Thyroid gland (tissue), 4 donors: ENCODE data around the gene ADAMTS7.
"Not testable (repeated sequence)": the region's sequence is repeated elsewhere in the genome, so short reads cannot be mapped to it uniquely, and the experiment has no call there.

Experiments
- CTCF ChIP-seq, 6 experiments: fragments of 200-600 bp in 3 of 6; fragments of 450-650 bp in 3 of 6; sonication (generic) in 3 of 6; IDR thresholded peaks; one replicate each; pipeline ENCODE4 v1.5.1; 2016 to 2019; ENCODE audit warnings: antibody characterized with exemption in 6 of 6, mild to moderate bottlenecking in 2 of 6, inconsistent platforms in 1 of 6, moderate library complexity in 1 of 6
- POLR2A ChIP-seq, 2 donors: fragments of 450-650 bp; IDR thresholded peaks; one replicate each; pipeline ENCODE4 v1.6.1; 2017; ENCODE audit warnings: antibody characterized with exemption in 2 of 2, mild to moderate bottlenecking in 2 of 2, moderate library complexity in 1 of 2

GRCh38 chr15:78839151-78839550 is 27.9 kb upstream of the ADAMTS7 start:
- not testable (repeated sequence) for TF ChIP-seq POLR2A, CTCF (IDR thresholded peaks at IDR 0.05)
